H1 (cell line): ENCODE measurements around the gene NUFIP2.

Source experiments
- CBX8 ChIP-seq: fragments of 300-800, 300-1000 bp; sonication (generic); IDR thresholded peaks from 2 replicates; pipeline ENCODE4 v1.7.1; 2016; ENCODE audit warnings: low read depth, low read length, borderline replicate concordance
- CTCF ChIP-seq, 3 experiments: IDR thresholded peaks; 1 replicate in 2 of 3; 2 replicates in 1 of 3; pipeline versions ENCODE4 v1.5.1 to v1.6.1; 2011; ENCODE audit warnings: low read length in 3 of 3, mild to moderate bottlenecking in 3 of 3, inconsistent platforms in 2 of 3, low read depth in 1 of 3, moderate library complexity in 1 of 3; ENCODE audit not compliant: insufficient read depth in 1 of 3; ENCODE audit errors: control extremely low read depth in 1 of 3
- JUND ChIP-seq: IDR thresholded peaks from 2 replicates; pipeline ENCODE4 v1.6.1; 2011; ENCODE audit warnings: mild to moderate bottlenecking, improper control_type of control experiment, low read length
- SIN3A ChIP-seq, 2 experiments: IDR thresholded peaks in 1 of 2; conservative IDR thresholded peaks in 1 of 2; 2 replicates each; pipeline ENCODE4 v1.6.1; 2011 to 2012; ENCODE audit warnings: low read length in 2 of 2, improper control_type of control experiment in 1 of 2, low read depth in 1 of 2, mild to moderate bottlenecking in 1 of 2
- TAF1 ChIP-seq: IDR thresholded peaks from 2 replicates; pipeline ENCODE4 v1.6.1; 2011; ENCODE audit warnings: mild to moderate bottlenecking, low read depth, low read length
- TAF7 ChIP-seq: optimal IDR thresholded peaks from 2 replicates; pipeline ENCODE3; 2011; ENCODE audit warnings: low read depth, mild to moderate bottlenecking, inconsistent platforms, low read length, moderate library complexity, borderline replicate concordance
- YY1 ChIP-seq: IDR thresholded peaks from 2 replicates; pipeline ENCODE4 v1.6.1; 2011; ENCODE audit warnings: low read depth, mild to moderate bottlenecking, low read length

GRCh38 chr17:29212681-29213121, 81.2 kb downstream of the NUFIP2 start:
- no peak for TF ChIP-seq CBX8
- TF ChIP-seq TAF1, result no peak
- no peak for TF ChIP-seq YY1
- TF ChIP-seq SIN3A (conservative IDR thresholded peaks at IDR 0.05 in 1 of 2, IDR thresholded peaks at IDR 0.05 in 1 of 2; ENCODE audit: low read depth in 1 of 2, low read length in 2 of 2), result no peak
- TF ChIP-seq TAF7, result no peak
- no peak for TF ChIP-seq CTCF (IDR thresholded peaks at IDR 0.05; ENCODE audit: control extremely low read depth in 1 of 3, insufficient read depth in 1 of 3, low read depth in 1 of 3, low read length in 3 of 3)
- TF ChIP-seq JUND, result no peak
